NT2/D1 (cell line): ENCODE results near the gene IZUMO2.

Experiments
- SUZ12 ChIP-seq: IDR thresholded peaks from 2 replicates; pipeline ENCODE4 v1.6.1; 2011; ENCODE audit not compliant: insufficient read length, insufficient read depth; ENCODE audit errors: extremely low read depth
- YY1 ChIP-seq: IDR thresholded peaks from 2 replicates; pipeline ENCODE4 v1.6.1; 2011; ENCODE audit not compliant: insufficient read length, insufficient read depth

GRCh38 chr19:50187937-50188336 lies 24.9 kb upstream of the IZUMO2 start:
- TF ChIP-seq SUZ12, result no peak
- no peak for TF ChIP-seq YY1
